HEK293 (cell line): ENCODE measurements around the gene ITGA2B.

ENCODE experiments used
- BCL11A ChIP-seq: fragments of 450-650 bp; formaldehyde crosslinking; IDR thresholded peaks from 2 replicates; pipeline ENCODE4 v1.5.1; 2016; ENCODE audit warnings: low read depth, missing biosample characterization, missing genetic modification characterization
- GLI4 ChIP-seq: fragments of 450-650 bp; formaldehyde crosslinking; IDR thresholded peaks from 2 replicates; pipeline ENCODE4 v1.5.1; 2016; ENCODE audit warnings: missing biosample characterization, missing genetic modification characterization
- GLIS1 ChIP-seq: fragments of 450-650 bp; formaldehyde crosslinking; IDR thresholded peaks from 2 replicates; pipeline ENCODE4 v1.5.1; 2016; ENCODE audit warnings: missing biosample characterization, missing genetic modification characterization
- GLIS2 ChIP-seq: fragments of 450-650 bp; formaldehyde crosslinking; IDR thresholded peaks from 2 replicates; pipeline ENCODE4 v1.5.1; 2016; ENCODE audit warnings: missing biosample characterization, missing genetic modification characterization
- INSM2 ChIP-seq: fragments of 450-650 bp; formaldehyde crosslinking; IDR thresholded peaks from 2 replicates; pipeline ENCODE4 v1.5.1; 2016; ENCODE audit warnings: missing biosample characterization, missing genetic modification characterization
- KLF7 ChIP-seq: fragments of 450-650 bp; formaldehyde crosslinking; IDR thresholded peaks from 2 replicates; pipeline ENCODE4 v1.5.1; 2016; ENCODE audit warnings: missing biosample characterization, missing genetic modification characterization, borderline replicate concordance
- SP2 ChIP-seq: fragments of 450-650 bp; formaldehyde crosslinking; IDR thresholded peaks from 2 replicates; pipeline ENCODE4 v1.5.1; 2016; ENCODE audit warnings: missing biosample characterization, missing genetic modification characterization
- WT1 ChIP-seq: fragments of 450-650 bp; formaldehyde crosslinking; IDR thresholded peaks from 2 replicates; pipeline ENCODE4 v1.5.1; 2016; ENCODE audit warnings: missing biosample characterization, missing genetic modification characterization
- YY1 ChIP-seq: fragments of 450-650 bp; formaldehyde crosslinking; IDR thresholded peaks from 2 replicates; pipeline ENCODE4 v1.5.1; 2018; ENCODE audit warnings: missing biosample characterization, missing genetic modification characterization
- ZBTB1 ChIP-seq: fragments of 450-650 bp; formaldehyde crosslinking; IDR thresholded peaks from 2 replicates; pipeline ENCODE4 v1.5.1; 2016; ENCODE audit warnings: missing biosample characterization, missing genetic modification characterization
- ZBTB10 ChIP-seq: fragments of 450-650 bp; formaldehyde crosslinking; IDR thresholded peaks from 2 replicates; pipeline ENCODE4 v1.5.1; 2016; ENCODE audit warnings: missing biosample characterization, missing genetic modification characterization
- ZBTB11 ChIP-seq: fragments of 450-650 bp; formaldehyde crosslinking; conservative IDR thresholded peaks from 2 replicates; pipeline ENCODE4 v1.5.1; 2016; ENCODE audit warnings: low read depth, missing biosample characterization, missing genetic modification characterization
- ZBTB17 ChIP-seq: fragments of 450-650 bp; formaldehyde crosslinking; IDR thresholded peaks from 2 replicates; pipeline ENCODE4 v1.5.1; 2016; ENCODE audit warnings: missing biosample characterization, missing genetic modification characterization
- ZFP3 ChIP-seq: fragments of 450-650 bp; formaldehyde crosslinking; IDR thresholded peaks from 2 replicates; pipeline ENCODE4 v1.5.1; 2016; ENCODE audit warnings: low read depth, missing biosample characterization, missing genetic modification characterization
- ZFP37 ChIP-seq: fragments of 450-650 bp; formaldehyde crosslinking; IDR thresholded peaks from 2 replicates; pipeline ENCODE4 v1.5.1; 2016; ENCODE audit warnings: missing biosample characterization, missing genetic modification characterization
- ZNF112 ChIP-seq: fragments of 450-650 bp; formaldehyde crosslinking; IDR thresholded peaks from 2 replicates; pipeline ENCODE4 v1.5.0; 2017; ENCODE audit warnings: missing biosample characterization, missing genetic modification characterization
- ZNF174 ChIP-seq: fragments of 450-650 bp; formaldehyde crosslinking; IDR thresholded peaks from 2 replicates; pipeline ENCODE4 v1.5.0; 2017; ENCODE audit warnings: missing biosample characterization, mild to moderate bottlenecking, missing genetic modification characterization
- ZNF184 ChIP-seq: fragments of 450-650 bp; IDR thresholded peaks from 2 replicates; pipeline ENCODE4 v1.5.1; 2018; ENCODE audit warnings: missing biosample characterization, mild to moderate bottlenecking, missing genetic modification characterization
- ZNF223 ChIP-seq: fragments of 450-650 bp; formaldehyde crosslinking; IDR thresholded peaks from 2 replicates; pipeline ENCODE4 v1.5.1; 2016; ENCODE audit warnings: missing biosample characterization, missing genetic modification characterization
- ZNF24 ChIP-seq: fragments of 450-650 bp; formaldehyde crosslinking; IDR thresholded peaks from 2 replicates; pipeline ENCODE4 v1.5.1; 2016; ENCODE audit warnings: missing biosample characterization, missing genetic modification characterization
- ZNF248 ChIP-seq: fragments of 450-650 bp; formaldehyde crosslinking; IDR thresholded peaks from 2 replicates; pipeline ENCODE4 v1.5.1; 2017; ENCODE audit warnings: missing biosample characterization, missing genetic modification characterization
- ZNF274 ChIP-seq, 2 experiments: fragments of 200-500 bp in 1 of 2; fragments of 450-650 bp in 1 of 2; sonication (Bioruptor generic) in 1 of 2; formaldehyde crosslinking in 1 of 2; IDR thresholded peaks; 2 replicates each; pipeline versions ENCODE4 v1.5.1 to v1.6.1; 2014 to 2016; ENCODE audit warnings: borderline replicate concordance in 1 of 2, inconsistent platforms in 1 of 2, low read length in 1 of 2, missing biosample characterization in 1 of 2, missing genetic modification characterization in 1 of 2
- ZNF350 ChIP-seq: fragments of 450-650 bp; formaldehyde crosslinking; IDR thresholded peaks from 2 replicates; pipeline ENCODE4 v1.5.0; 2017; ENCODE audit warnings: missing biosample characterization, mild to moderate bottlenecking, missing genetic modification characterization
- ZNF354C ChIP-seq: fragments of 450-650 bp; formaldehyde crosslinking; IDR thresholded peaks from 2 replicates; pipeline ENCODE4 v1.5.1; 2016; ENCODE audit warnings: missing biosample characterization, missing genetic modification characterization, low read depth, borderline replicate concordance
- ZNF423 ChIP-seq: fragments of 450-650 bp; formaldehyde crosslinking; IDR thresholded peaks from 2 replicates; pipeline ENCODE4 v1.5.1; 2016; ENCODE audit warnings: missing biosample characterization, missing genetic modification characterization
- ZNF510 ChIP-seq: fragments of 450-650 bp; formaldehyde crosslinking; IDR thresholded peaks from 2 replicates; pipeline ENCODE4 v1.5.1; 2018; ENCODE audit warnings: mild to moderate bottlenecking, missing genetic modification characterization, missing biosample characterization; ENCODE audit not compliant: insufficient replicate concordance
- ZNF561 ChIP-seq: fragments of 450-650 bp; IDR thresholded peaks from 2 replicates; pipeline ENCODE4 v1.5.1; 2018; ENCODE audit warnings: missing biosample characterization, missing genetic modification characterization, borderline replicate concordance
- ZNF610 ChIP-seq: fragments of 450-650 bp; formaldehyde crosslinking; IDR thresholded peaks from 2 replicates; pipeline ENCODE4 v1.5.1; 2016; ENCODE audit warnings: missing biosample characterization, missing genetic modification characterization, borderline replicate concordance
- ZNF677 ChIP-seq: fragments of 450-650 bp; IDR thresholded peaks from 2 replicates; pipeline ENCODE4 v1.5.0; 2018; ENCODE audit warnings: missing biosample characterization, mild to moderate bottlenecking, missing genetic modification characterization, moderate library complexity
- ZNF707 ChIP-seq: fragments of 450-650 bp; formaldehyde crosslinking; IDR thresholded peaks from 2 replicates; pipeline ENCODE4 v1.5.1; 2016; ENCODE audit warnings: missing biosample characterization, missing genetic modification characterization
- ZNF768 ChIP-seq: fragments of 450-650 bp; formaldehyde crosslinking; IDR thresholded peaks from 2 replicates; pipeline ENCODE4 v1.5.1; 2018; ENCODE audit warnings: missing biosample characterization, mild to moderate bottlenecking, missing genetic modification characterization
- ZSCAN5A ChIP-seq: fragments of 450-650 bp; formaldehyde crosslinking; IDR thresholded peaks from 2 replicates; pipeline ENCODE4 v1.5.1; 2016; ENCODE audit warnings: missing biosample characterization, missing genetic modification characterization

ITGA2B gene

GRCh38 chr17:44326861-44327444, 62.5 kb downstream of the ITGA2B start (continued):
- TF ChIP-seq ZNF248 (tag by site-specific recombination) (no peak), ZNF174 (tag by site-specific recombination) (no peak), ZFP37 (tag by site-specific recombination) (no peak), SP2 (tag by site-specific recombination) (peak; percentile 77), ZNF274 (IDR thresholded peaks at IDR 0.05; ENCODE audit: low read length) (no peak), ZNF274 (tag by site-specific recombination; IDR thresholded peaks at IDR 0.05; ENCODE audit: borderline replicate concordance) (no peak), ZBTB17 (tag by site-specific recombination) (0 out of 2 replicates have a peak, but pooled peaks have one; percentile 43), GLI4 (tag by site-specific recombination) (no peak), ZNF510 (tag by site-specific recombination) (no peak), KLF7 (tag by site-specific recombination) (no peak), ZNF223 (tag by site-specific recombination) (no peak), ZNF423 (tag by site-specific recombination) (no peak), GLIS2 (peak; percentile 80), ZNF112 (tag by site-specific recombination) (no peak), GLIS1 (tag by site-specific recombination) (peak; percentile 86), INSM2 (tag by site-specific recombination) (no peak), ZNF184 (tag by site-specific recombination) (no peak), BCL11A (tag by site-specific recombination) (no peak), ZNF561 (tag by site-specific recombination) (no peak; the same call in 1 of the 2 replicates), WT1 (tag by site-specific recombination) (no peak), ZNF354C (no peak), ZNF677 (tag by site-specific recombination) (no peak), ZBTB10 (tag by site-specific recombination) (no peak), ZNF707 (no peak), ZNF350 (tag by site-specific recombination) (no peak), ZBTB1 (tag by site-specific recombination) (no peak), ZNF768 (tag by site-specific recombination) (no peak), ZBTB11 (no peak), YY1 (no peak), ZFP3 (no peak), ZSCAN5A (tag by site-specific recombination) (no peak), ZNF24 (tag by site-specific recombination) (no peak), ZNF610 (no peak)
